Kidney tubule cell (primary cell): ENCODE results near the gene DNAAF6.

ENCODE experiments used
- DNase-seq: peaks from one replicate; pipeline ENCODE4 v3.0.0-alpha.2; 2018; ENCODE audit warnings: low spot score

Gene DNAAF6

GRCh38 chrX:107293056-107293455, 86.6 kb downstream of the DNAAF6 start:
- DNase-seq = peak; percentile 76
